H1 (cell line): Measurements from ENCODE around the gene CATSPERD. TPM values are rescaled to one million over a fixed set of nuclear protein-coding genes. Genes with fewer than 3 reads are reported as not detected.

Source experiments
- CTCF ChIA-PET: fragments of 300-600 bp; sonication (Branson Sonifier 250); formaldehyde crosslinking; loops from one replicate; lab custom pipeline; 2021; ENCODE audit not compliant: partially characterized antibody; lab: Charles Lee
- POLR2A ChIA-PET: fragments of 300-600 bp; sonication (Branson Sonifier 250); formaldehyde crosslinking; loops from one replicate; lab custom pipeline; 2021; ENCODE audit warnings: inconsistent platforms; ENCODE audit not compliant: partially characterized antibody; lab: Charles Lee
- DNase-seq, 2 experiments: peaks; one replicate each; pipeline versions ENCODE4 v3.0.0 to v3.0.0-alpha.2; 2010 to 2022; ENCODE audit warnings: low spot score in 2 of 2, low read depth in 1 of 2, mixed read lengths in 1 of 2
- FAIRE-seq: peaks from 2 replicates; lab custom pipeline; 2011; peaks lifted over from hg19 to GRCh38; lab: Jason Lieb, UNC
- H2AFZ ChIP-seq: 2 replicates; pipeline ENCODE4 v1.8.1; 2012; ENCODE audit warnings: low read length, inconsistent platforms
- H2AK5ac ChIP-seq: 2 replicates; pipeline ENCODE4 v1.6.1; 2013; ENCODE audit warnings: low read depth, low read length
- H2BK120ac ChIP-seq: replicated peaks from 2 replicates; pipeline ENCODE3; 2013; ENCODE audit warnings: low read depth, low read length, inconsistent platforms
- H2BK12ac ChIP-seq: 2 replicates; pipeline ENCODE4 v1.6.1; 2013; ENCODE audit warnings: low read depth, low read length
- H2BK15ac ChIP-seq: 2 replicates; pipeline ENCODE4 v1.6.1; 2013; ENCODE audit warnings: low read length
- H2BK20ac ChIP-seq: 2 replicates; pipeline ENCODE4 v1.6.1; 2013; ENCODE audit warnings: low read length
- H2BK5ac ChIP-seq: 2 replicates; pipeline ENCODE4 v1.6.1; 2013; ENCODE audit warnings: low read depth, low read length
- H3K14ac ChIP-seq: 2 replicates; pipeline ENCODE4 v1.6.1; 2013; ENCODE audit warnings: inconsistent platforms; ENCODE audit not compliant: insufficient read length
- H3K18ac ChIP-seq: 2 replicates; pipeline ENCODE4 v1.6.1; 2013; ENCODE audit warnings: low read length; ENCODE audit errors: extremely low read depth
- H3K23ac ChIP-seq: 2 replicates; pipeline ENCODE4 v1.6.1; 2013; ENCODE audit warnings: inconsistent platforms; ENCODE audit not compliant: insufficient read length
- H3K23me2 ChIP-seq: 2 replicates; pipeline ENCODE4 v1.6.1; 2013; ENCODE audit warnings: low read depth, low read length
- H3K27ac ChIP-seq: 2 replicates; pipeline ENCODE4 v1.6.1; 2011; ENCODE audit warnings: low read depth, low read length, inconsistent platforms
- H3K27me3 ChIP-seq, 4 experiments: replicated peaks in 1 of 4; 1 replicate in 1 of 4; 2 replicates in 3 of 4; pipeline versions ENCODE4 v1.6.1 to v1.8.1; 2011 to 2013; ENCODE audit warnings: low read length in 3 of 4, mild to moderate bottlenecking in 3 of 4, inconsistent platforms in 2 of 4, mixed read lengths in 2 of 4, moderate library complexity in 1 of 4; ENCODE audit not compliant: control insufficient read depth in 3 of 4, insufficient read depth in 3 of 4; ENCODE audit errors: extremely low read depth in 1 of 4
- H3K36me3 ChIP-seq, 4 experiments: 2 replicates each; pipeline versions ENCODE4 v1.6.1 to v1.8.1; 2011 to 2013; ENCODE audit warnings: mild to moderate bottlenecking in 4 of 4, low read length in 3 of 4, moderate library complexity in 2 of 4, control low read depth in 1 of 4, inconsistent platforms in 1 of 4; ENCODE audit not compliant: insufficient read depth in 4 of 4, control insufficient read depth in 2 of 4
- H3K4ac ChIP-seq: replicated peaks from 2 replicates; pipeline ENCODE3; 2013; ENCODE audit warnings: low read length, low read depth, mixed read lengths, inconsistent platforms; ENCODE audit not compliant: insufficient read length
- H3K4me1 ChIP-seq, 4 experiments: replicated peaks in 1 of 4; 1 replicate in 1 of 4; 2 replicates in 3 of 4; pipeline versions ENCODE4 v1.6.1 to v1.8.1; 2011 to 2013; ENCODE audit warnings: low read length in 3 of 4, inconsistent platforms in 2 of 4, mixed read lengths in 1 of 4; ENCODE audit not compliant: insufficient read depth in 4 of 4, control insufficient read depth in 3 of 4
- H3K4me2 ChIP-seq, 2 experiments: 2 replicates each; pipeline versions ENCODE4 v1.6.1 to v1.8.1; 2011 to 2013; ENCODE audit warnings: low read depth in 2 of 2, low read length in 2 of 2, control low read depth in 1 of 2, inconsistent platforms in 1 of 2, mild to moderate bottlenecking in 1 of 2; ENCODE audit not compliant: insufficient read depth in 1 of 2
- H3K4me3 ChIP-seq, 4 experiments: fragments of 200-600, 300-600 bp in 1 of 4; sonication (generic), shearing (Covaris generic), sonication (Bioruptor Twin) in 1 of 4; 2 replicates each; pipeline versions ENCODE4 v1.5.1 to v1.8.1; 2011 to 2016; ENCODE audit warnings: low read length in 4 of 4, low read depth in 3 of 4, control low read depth in 2 of 4, inconsistent platforms in 2 of 4, mild to moderate bottlenecking in 2 of 4, mixed read lengths in 1 of 4, moderate library complexity in 1 of 4; ENCODE audit not compliant: insufficient read depth in 2 of 4; ENCODE audit errors: extremely low read depth in 1 of 4
- H3K56ac ChIP-seq: replicated peaks from 2 replicates; pipeline ENCODE3; 2013; ENCODE audit warnings: low read depth, mild to moderate bottlenecking, mixed read lengths, low read length, inconsistent platforms; ENCODE audit not compliant: insufficient read length
- H3K79me1 ChIP-seq: 2 replicates; pipeline ENCODE4 v1.6.1; 2013; ENCODE audit warnings: low read depth, low read length, control low read depth
- H3K79me2 ChIP-seq, 2 experiments: 2 replicates each; pipeline versions ENCODE4 v1.6.1 to v1.8.1; 2012 to 2013; ENCODE audit warnings: low read length in 2 of 2, mild to moderate bottlenecking in 2 of 2, inconsistent platforms in 1 of 2; ENCODE audit not compliant: insufficient read depth in 2 of 2, control insufficient read depth in 1 of 2
- H3K9ac ChIP-seq, 4 experiments: replicated peaks in 1 of 4; 1 replicate in 1 of 4; 2 replicates in 3 of 4; pipeline versions ENCODE4 v1.6.1 to v1.8.1; 2011 to 2013; ENCODE audit warnings: low read depth in 3 of 4, low read length in 3 of 4, control low read depth in 2 of 4, mild to moderate bottlenecking in 2 of 4, moderate library complexity in 2 of 4, inconsistent platforms in 1 of 4; ENCODE audit errors: extremely low read depth in 1 of 4
- H3K9me3 ChIP-seq, 2 experiments: 2 replicates each; pipeline versions ENCODE4 v1.6.1 to v1.8.1; 2012 to 2013; ENCODE audit warnings: mild to moderate bottlenecking in 2 of 2, moderate library complexity in 2 of 2, control low read depth in 1 of 2, inconsistent platforms in 1 of 2, low read depth in 1 of 2, low read length in 1 of 2, mixed read lengths in 1 of 2; ENCODE audit not compliant: insufficient read depth in 2 of 2
- H4K20me1 ChIP-seq, 2 experiments: replicated peaks in 1 of 2; 2 replicates each; pipeline versions ENCODE3 to v1.8.1; 2011 to 2013; ENCODE audit warnings: inconsistent platforms in 2 of 2, low read length in 2 of 2, mild to moderate bottlenecking in 1 of 2; ENCODE audit not compliant: insufficient read depth in 2 of 2, control insufficient read depth in 1 of 2
- H4K5ac ChIP-seq: 2 replicates; pipeline ENCODE4 v1.6.1; 2013; ENCODE audit warnings: low read length, low read depth, mixed read lengths, inconsistent platforms; ENCODE audit not compliant: insufficient read length
- H4K8ac ChIP-seq: 2 replicates; pipeline ENCODE4 v1.8.0; 2013; ENCODE audit warnings: mild to moderate bottlenecking, moderate library complexity, low read length, inconsistent platforms; ENCODE audit not compliant: insufficient read depth; ENCODE audit errors: extremely low read depth
- H4K91ac ChIP-seq: replicated peaks from 2 replicates; pipeline ENCODE3; 2013; ENCODE audit warnings: low read length, mixed read lengths, inconsistent platforms; ENCODE audit not compliant: insufficient read length
- CBX8 ChIP-seq: fragments of 300-800, 300-1000 bp; sonication (generic); IDR thresholded peaks from 2 replicates; pipeline ENCODE4 v1.7.1; 2016; ENCODE audit warnings: low read depth, low read length, borderline replicate concordance
- HDAC2 ChIP-seq, 2 experiments: fragments of 300-600 bp in 1 of 2; sonication (generic) in 1 of 2; IDR thresholded peaks; 2 replicates each; pipeline ENCODE4 v1.6.1; 2011 to 2012; ENCODE audit warnings: low read depth in 2 of 2, low read length in 2 of 2, mild to moderate bottlenecking in 2 of 2, moderate library complexity in 2 of 2, borderline replicate concordance in 1 of 2, inconsistent platforms in 1 of 2
- MAX ChIP-seq: IDR thresholded peaks from 2 replicates; pipeline ENCODE4 v1.6.1; 2012; ENCODE audit warnings: inconsistent platforms
- SIN3A ChIP-seq, 2 experiments: IDR thresholded peaks in 1 of 2; conservative IDR thresholded peaks in 1 of 2; 2 replicates each; pipeline ENCODE4 v1.6.1; 2011 to 2012; ENCODE audit warnings: low read length in 2 of 2, improper control_type of control experiment in 1 of 2, low read depth in 1 of 2, mild to moderate bottlenecking in 1 of 2
- WGBS, 2 experiments: shearing (Covaris generic) in 1 of 2; methylation state at CpG; one replicate each; pipeline versions ENCODE4 v1.1.6 to v1.1.7; 2013 to 2015; ENCODE audit warnings: low lambda C conversion rate in 2 of 2, mixed read lengths in 2 of 2, inconsistent platforms in 1 of 2, low coverage in 1 of 2, missing lambda C conversion rate in 1 of 2; ENCODE audit not compliant: insufficient replicate concordance in 2 of 2, insufficient coverage in 1 of 2, insufficient read length in 1 of 2; ENCODE audit errors: extremely low coverage in 1 of 2, missing lambda C conversion rate in 1 of 2; 5-methylcytosine and 5-hydroxymethylcytosine counted together
- polyA plus RNA-seq, 7 experiments: library from polyadenylated mRNA; depleted of rRNA in 3 of 7; stranded (reverse) in 5 of 7; unstranded in 2 of 7; fragments of >200 nt in 5 of 7; fragments of 200-250 nt in 2 of 7; gene quantifications; 1 replicate in 5 of 7; 2 replicates in 1 of 7; 4 replicates in 1 of 7; pipeline versions ENCODE4 v1.2.1 to v1.2.3, GENCODE V29; 2011 to 2013; ENCODE audit warnings: missing spikeins in 2 of 7, mixed read lengths in 2 of 7
- total RNA-seq: library from RNA; stranded (reverse); fragmentation: NEBNext Ultra II Directional; extraction: Animal tissue kit (Norgen Biotek cat#: 25700); gene quantifications from 2 replicates; pipeline ENCODE4 v1.2.1, GENCODE V29; 2021

Gene CATSPERD
- total and polyA plus RNA-seq, 2 of the 8 experiments (the other 6 are each of a cell fraction or from before 2014, with no cell fraction given) = 0.12 TPM; not detected in 1

GRCh38 chr19:5801796-5802619 lies 81.6 kb downstream of the CATSPERD start:
- H3K4me3 ChIP-seq = no peak overlapping the region
- no peak overlapping the region for H3K27ac ChIP-seq
- H3K79me1 ChIP-seq = peaks cover 2% of the 10 kb centered on the region; the same call in 1 of the 2 replicates
- WGBS, 2 experiments = 32% methylated on average over 30 of the region's 33 CpGs; no CpG with 5 or more reads in 1 of the 2 experiments
- TF ChIP-seq SIN3A (conservative IDR thresholded peaks at IDR 0.05 in 1 of 2, IDR thresholded peaks at IDR 0.05 in 1 of 2; ENCODE audit: low read depth in 1 of 2, low read length in 2 of 2) (peak in 1 of 2 experiments; percentile 82; a peak in 2 of 4 replicates), MAX (peak; percentile 87), CBX8 (no peak), HDAC2 (IDR thresholded peaks at IDR 0.05; ENCODE audit: borderline replicate concordance in 1 of 2, low read depth in 2 of 2, low read length in 2 of 2) (no peak)
- no peak overlapping the region for H3K9ac ChIP-seq
- H3K4me1 ChIP-seq = peaks cover 0 to 18% (median 10%) of the 10 kb centered on the region in 4 experiments; a peak in 5 of 7 replicates
- H3K4me2 ChIP-seq = peak overlapping the region; percentile 18 to 62; a peak in 3 of 4 replicates
- H4K20me1 ChIP-seq = peaks cover 0 to 5% of the 10 kb centered on the region in 2 experiments
- peaks cover 7% of the 10 kb centered on the region for H3K23me2 ChIP-seq
- H3K27me3 ChIP-seq = peaks cover 2 to 16% (median 8%) of the 10 kb centered on the region in 4 experiments; a peak in 6 of 7 replicates
- no peak overlapping the region for H3K23ac ChIP-seq
- DNase-seq (peak in 1 of 2 experiments; percentile 84), FAIRE-seq (no peak)
- H2AFZ ChIP-seq = no peak overlapping the region
- POLR2A ChIA-PET = interaction anchor here (1.5 to 3.0 kb wide), 2 partner anchors 11 to 26 kb away, joined by 7 to 12 read pairs; partner anchors contain the start of gene DUS3L
- H2BK20ac ChIP-seq = peak overlapping the region; percentile 18; the same call in 1 of the 2 replicates
- H2BK12ac ChIP-seq = no peak overlapping the region
- no peak overlapping the region for H3K14ac ChIP-seq
- H2BK5ac ChIP-seq = 0 out of 2 replicates have a peak overlapping the region, but pooled peaks have one; percentile 60
- CTCF ChIA-PET = interaction anchor here (0.6 to 1.4 kb wide), 3 partner anchors 26 to 217 kb away, joined by 3 to 5 read pairs (median 4); no protein-coding TSS in a partner anchor
- peak overlapping the region; percentile 53 for H3K4ac ChIP-seq
- H3K79me2 ChIP-seq = no peaks in the 10 kb centered on the region; a peak in 1 of 4 replicates
- H4K8ac ChIP-seq = peak overlapping the region; percentile 85; the same call in 1 of the 2 replicates
- H2BK120ac ChIP-seq = no peak overlapping the region
- H4K5ac ChIP-seq = no peak overlapping the region
- no peak overlapping the region for H4K91ac ChIP-seq
- H2BK15ac ChIP-seq = no peak overlapping the region
- H3K56ac ChIP-seq = no peak overlapping the region
- no peak overlapping the region for H3K18ac ChIP-seq
- no peaks in the 10 kb centered on the region for H3K9me3 ChIP-seq
- H3K36me3 ChIP-seq = no peaks in the 10 kb centered on the region
- H2AK5ac ChIP-seq = no peak overlapping the region
